OCI-LY7 (cell line): ENCODE measurements around the gene WDR37. TPM values are rescaled to one million over a fixed set of nuclear protein-coding genes. Genes with fewer than 3 reads are reported as not detected.

ENCODE experiments used
- BruUV-seq: library from RNA; stranded (reverse); fragments of 400-500 nt; replicated peaks from 2 replicates; lab custom pipeline; 2021; lab: Mats Ljungman, UMichigan
- CTCF ChIA-PET: fragments of 300-600 bp; sonication (Branson Sonifier 250); formaldehyde crosslinking; loops from one replicate; lab custom pipeline; 2022; ENCODE audit warnings: antibody characterized with exemption; ENCODE audit not compliant: unreplicated experiment; lab: Charles Lee
- POLR2A ChIA-PET: fragments of 300-600 bp; sonication (Branson Sonifier 250); formaldehyde crosslinking; loops from one replicate; lab custom pipeline; 2022; ENCODE audit warnings: antibody characterized with exemption; lab: Charles Lee
- DNase-seq: peaks from one replicate; pipeline ENCODE4 v3.0.0-alpha.2; 2015; ENCODE audit warnings: low spot score
- H2AFZ ChIP-seq: fragments of 200-600 bp; sonication (generic), shearing (Covaris generic); 2 replicates; pipeline ENCODE4 v1.6.1; 2014; ENCODE audit warnings: mild to moderate bottlenecking, antibody characterized with exemption, low read length, moderate library complexity
- H3K27ac ChIP-seq: fragments of 200-600 bp; sonication (generic); 2 replicates; pipeline ENCODE4 v1.5.1; 2014; ENCODE audit warnings: mixed run types, low read depth, mild to moderate bottlenecking, moderate library complexity, low read length, inconsistent platforms; ENCODE audit not compliant: poor library complexity, severe bottlenecking
- H3K36me3 ChIP-seq: fragments of 200-600 bp; sonication (generic); 2 replicates; pipeline ENCODE4 v1.6.1; 2014; ENCODE audit warnings: mild to moderate bottlenecking, antibody characterized with exemption, low read length, moderate library complexity, mixed read lengths; ENCODE audit not compliant: insufficient read depth
- H3K4me1 ChIP-seq: fragments of 200-600 bp; sonication (generic); 2 replicates; pipeline ENCODE4 v1.5.1; 2014; ENCODE audit warnings: mild to moderate bottlenecking, low read length; ENCODE audit not compliant: insufficient read depth, poor library complexity, severe bottlenecking
- H3K4me2 ChIP-seq: fragments of 200-600 bp; sonication (generic); 2 replicates; pipeline ENCODE4 v1.6.1; 2014; ENCODE audit warnings: mild to moderate bottlenecking, low read length
- H3K4me3 ChIP-seq: fragments of 200-600 bp; sonication (generic); 2 replicates; pipeline ENCODE4 v1.5.1; 2014; ENCODE audit warnings: mild to moderate bottlenecking, low read depth, low read length; ENCODE audit not compliant: poor library complexity, severe bottlenecking
- H3K79me2 ChIP-seq: fragments of 200-600 bp; sonication (generic); 2 replicates; pipeline ENCODE4 v1.6.1; 2016; ENCODE audit warnings: low read depth, mild to moderate bottlenecking, low read length, moderate library complexity, mixed read lengths; ENCODE audit not compliant: insufficient read depth
- H3K9me2 ChIP-seq: fragments of 200-600 bp; sonication (generic); 2 replicates; pipeline ENCODE4 v1.6.1; 2016; ENCODE audit warnings: mild to moderate bottlenecking, low read length, mixed read lengths; ENCODE audit not compliant: insufficient read depth
- H3K9me3 ChIP-seq: fragments of 200-600 bp; sonication (generic); 2 replicates; pipeline ENCODE4 v1.6.1; 2014; ENCODE audit warnings: mild to moderate bottlenecking, mixed run types, low read length, mixed read lengths
- H4K20me1 ChIP-seq: fragments of 200-600 bp; sonication (generic); 2 replicates; pipeline ENCODE4 v1.6.1; 2014; ENCODE audit warnings: mild to moderate bottlenecking, antibody characterized with exemption, low read length, moderate library complexity, mixed read lengths; ENCODE audit not compliant: insufficient read depth
- EZH2phosphoT487 ChIP-seq: fragments of 200-600 bp; sonication (generic); IDR thresholded peaks from 2 replicates; pipeline ENCODE4 v1.6.1; 2018; ENCODE audit warnings: low read depth, borderline replicate concordance, mild to moderate bottlenecking, mixed run types, antibody characterized with exemption, low read length, moderate library complexity, mixed read lengths
- intact Hi-C: fragments of 100-400 bp; cut with micrococcal nuclease; formaldehyde crosslinking; loops from one replicate; pipeline ENCODE4 v1.10.0; 2022; ENCODE audit not compliant: unreplicated experiment
- total RNA-seq, 2 experiments: library from RNA; depleted of rRNA in 1 of 2; stranded (reverse); fragments of >200 nt in 1 of 2; shearing (Covaris generic) in 1 of 2; gene quantifications; 2 replicates each; pipeline ENCODE4 v1.2.3, GENCODE V29; 2014 to 2022
- TF ChIP-seq, protein P1 (sequence below): fragments of 200-600 bp; sonication (generic); conservative IDR thresholded peaks from 2 replicates; pipeline ENCODE4 v1.5.1; 2014; ENCODE audit warnings: mild to moderate bottlenecking, antibody characterized with exemption, low read length, moderate library complexity, mixed read lengths

Gene WDR37
- total RNA-seq, 2 experiments from 2014 or later = 9.7 to 18.9 TPM

DNA sequence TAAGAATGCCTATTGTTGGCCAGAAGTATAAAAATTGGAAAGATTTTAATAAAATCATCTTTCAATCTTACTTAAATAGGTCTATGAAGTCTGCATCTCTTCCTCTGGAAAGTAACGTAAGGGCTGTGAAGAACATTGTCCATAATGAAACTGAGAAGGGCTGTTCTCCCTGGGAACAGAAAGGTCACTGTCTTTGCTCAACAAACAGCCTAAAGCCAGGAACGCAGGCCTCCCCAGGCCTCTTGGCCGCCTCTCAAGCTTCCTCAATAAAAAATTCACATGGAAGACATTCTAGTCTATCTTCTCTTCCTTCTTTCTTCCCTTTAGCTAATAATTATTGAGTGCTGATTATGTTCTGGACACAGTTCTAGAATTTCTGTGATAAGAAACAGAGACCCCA, 21.4 kb upstream of the WDR37 start:
- CTCF ChIA-PET = no interaction called here
- Histone ChIP-seq H3K27ac (no peak overlapping the region), H3K9me3 (no peaks in the 10 kb centered on the region), H3K4me2 (no peak overlapping the region), H3K9me2 (no peaks in the 10 kb centered on the region), H3K36me3 (peaks cover 31% of the 10 kb centered on the region), H4K20me1 (no peaks in the 10 kb centered on the region), H3K4me3 (no peak overlapping the region), H3K4me1 (no peaks in the 10 kb centered on the region), H3K79me2 (no peaks in the 10 kb centered on the region), H2AFZ (no peak overlapping the region)
- POLR2A ChIA-PET = no interaction called here
- intact Hi-C loops = no loop called here
- BruUV-seq = no TSS peak
- TF ChIP-seq, protein P1, sequence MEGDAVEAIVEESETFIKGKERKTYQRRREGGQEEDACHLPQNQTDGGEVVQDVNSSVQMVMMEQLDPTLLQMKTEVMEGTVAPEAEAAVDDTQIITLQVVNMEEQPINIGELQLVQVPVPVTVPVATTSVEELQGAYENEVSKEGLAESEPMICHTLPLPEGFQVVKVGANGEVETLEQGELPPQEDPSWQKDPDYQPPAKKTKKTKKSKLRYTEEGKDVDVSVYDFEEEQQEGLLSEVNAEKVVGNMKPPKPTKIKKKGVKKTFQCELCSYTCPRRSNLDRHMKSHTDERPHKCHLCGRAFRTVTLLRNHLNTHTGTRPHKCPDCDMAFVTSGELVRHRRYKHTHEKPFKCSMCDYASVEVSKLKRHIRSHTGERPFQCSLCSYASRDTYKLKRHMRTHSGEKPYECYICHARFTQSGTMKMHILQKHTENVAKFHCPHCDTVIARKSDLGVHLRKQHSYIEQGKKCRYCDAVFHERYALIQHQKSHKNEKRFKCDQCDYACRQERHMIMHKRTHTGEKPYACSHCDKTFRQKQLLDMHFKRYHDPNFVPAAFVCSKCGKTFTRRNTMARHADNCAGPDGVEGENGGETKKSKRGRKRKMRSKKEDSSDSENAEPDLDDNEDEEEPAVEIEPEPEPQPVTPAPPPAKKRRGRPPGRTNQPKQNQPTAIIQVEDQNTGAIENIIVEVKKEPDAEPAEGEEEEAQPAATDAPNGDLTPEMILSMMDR = no peak
- TF ChIP-seq EZH2phosphoT487 = no peak
- DNase-seq = no peak

DNA sequence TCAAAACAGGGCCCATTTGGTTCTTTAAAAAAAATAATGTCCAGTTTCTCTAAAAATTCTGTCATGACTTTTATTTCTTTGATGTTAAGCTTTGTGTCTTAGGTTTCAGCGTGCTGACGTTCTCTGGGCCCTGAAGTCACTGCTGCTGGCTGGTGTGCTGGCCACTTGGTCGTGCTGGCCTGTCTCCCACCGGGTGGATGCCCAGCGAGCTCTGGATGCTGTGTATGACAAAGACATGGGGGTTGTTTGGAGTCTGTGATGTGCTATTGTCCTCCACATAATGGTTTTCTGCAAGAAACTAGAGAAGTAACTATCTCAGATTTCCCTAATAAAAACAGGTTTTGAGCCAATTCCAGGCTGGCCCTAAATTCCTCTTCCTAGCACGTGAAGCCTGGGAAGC, 21.0 kb upstream of the WDR37 start:
- Histone ChIP-seq H3K4me2 (no peak overlapping the region), H3K4me3 (no peak overlapping the region), H3K36me3 (peaks cover 35% of the 10 kb centered on the region), H3K79me2 (peaks cover under 1% of the 10 kb centered on the region; the same call in 1 of the 2 replicates), H3K27ac (no peak overlapping the region), H3K9me3 (no peaks in the 10 kb centered on the region), H3K4me1 (no peaks in the 10 kb centered on the region), H4K20me1 (peaks cover 3% of the 10 kb centered on the region; the same call in 1 of the 2 replicates), H2AFZ (no peak overlapping the region), H3K9me2 (no peaks in the 10 kb centered on the region)
- ChIA-PET POLR2A (no interaction called here), CTCF (no interaction called here)
- no peak for TF ChIP-seq EZH2phosphoT487
- TF ChIP-seq, protein P1 = no peak
- no peak for DNase-seq
- intact Hi-C loops = no loop called here
- no TSS peak for BruUV-seq

DNA sequence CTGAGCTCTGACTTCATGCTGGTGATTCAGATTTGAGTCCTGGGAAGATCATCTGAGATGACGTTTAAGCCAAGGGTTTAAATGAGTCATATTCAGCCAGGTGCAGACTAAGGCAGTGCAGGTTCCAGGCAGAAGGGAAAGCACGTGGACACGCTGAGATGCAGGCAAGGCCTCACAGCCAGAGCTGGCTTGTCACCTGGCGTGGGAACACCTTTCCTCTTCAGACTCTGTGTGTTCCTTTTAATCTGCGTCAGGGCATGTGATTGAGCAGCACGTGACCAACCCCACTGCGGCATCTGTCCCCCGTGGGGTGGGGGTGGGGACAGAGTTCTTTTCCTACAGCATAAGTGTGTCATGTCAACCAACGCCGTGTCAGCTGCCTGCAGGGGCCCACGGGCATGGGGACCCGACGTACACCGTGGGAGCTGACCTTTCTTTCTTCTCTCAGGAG, 19.8 kb upstream of the WDR37 start:
- intact Hi-C loops = no loop called here
- Histone ChIP-seq H4K20me1 (peaks cover 6% of the 10 kb centered on the region; the same call in 1 of the 2 replicates), H3K79me2 (peaks cover 8% of the 10 kb centered on the region; the same call in 1 of the 2 replicates), H3K27ac (no peak overlapping the region), H2AFZ (no peak overlapping the region), H3K36me3 (peaks cover 47% of the 10 kb centered on the region), H3K9me3 (no peaks in the 10 kb centered on the region), H3K4me1 (no peaks in the 10 kb centered on the region), H3K4me3 (no peak overlapping the region), H3K9me2 (no peaks in the 10 kb centered on the region), H3K4me2 (no peak overlapping the region)
- CTCF ChIA-PET = no interaction called here
- POLR2A ChIA-PET = no interaction called here
- no peak for DNase-seq
- TF ChIP-seq, protein P1 = no peak
- TF ChIP-seq EZH2phosphoT487 = no peak
- BruUV-seq = no TSS peak
